HG02840 (cell line): Measurements from ENCODE around the gene CAPN10.

Experiments used
- ATAC-seq: cut with Tn5 transposase; IDR thresholded peaks from one replicate; pipeline ENCODE4 v1.9.1; 2021; ENCODE audit warnings: mild to moderate bottlenecking, moderate library complexity, moderate number of reproducible peaks; ENCODE audit not compliant: unreplicated experiment, low FRiP score

CAPN10 gene

DNA sequence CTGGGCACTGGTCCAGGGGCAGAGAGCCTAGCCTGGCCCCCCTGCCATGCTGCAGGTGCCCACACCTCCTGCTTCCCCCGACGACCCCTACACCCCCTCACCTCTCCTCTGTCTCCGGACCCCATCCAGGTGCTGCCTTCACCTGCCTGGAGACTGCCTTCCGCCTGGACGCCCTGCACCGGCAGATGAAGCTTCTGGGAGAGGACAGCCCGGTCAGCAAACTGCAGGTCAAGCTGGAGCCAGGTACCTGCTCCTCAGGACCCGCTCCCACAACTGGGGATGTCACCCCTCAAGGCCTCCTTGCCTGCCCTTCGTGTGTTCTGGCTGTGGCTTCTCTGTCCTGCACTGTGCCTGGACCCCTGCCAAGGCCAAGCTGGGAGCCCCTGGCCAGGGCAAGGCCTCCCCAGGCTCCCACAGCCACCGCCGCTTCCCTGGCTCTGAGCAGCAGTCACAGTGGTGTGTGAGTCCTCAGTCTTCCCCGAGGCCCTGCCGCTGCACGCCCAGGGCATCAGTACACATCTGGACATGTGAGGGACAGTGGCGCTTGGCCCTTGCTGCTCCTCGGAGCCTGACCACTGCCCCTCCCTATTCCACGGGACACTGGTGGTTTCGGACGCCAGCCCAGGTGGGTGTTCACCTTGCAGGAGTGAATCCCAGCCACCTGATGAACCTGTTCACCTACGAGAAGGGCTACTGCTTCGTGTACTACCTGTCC lies 12.0 kb upstream of the CAPN10 start:
- ATAC-seq = no peak

DNA sequence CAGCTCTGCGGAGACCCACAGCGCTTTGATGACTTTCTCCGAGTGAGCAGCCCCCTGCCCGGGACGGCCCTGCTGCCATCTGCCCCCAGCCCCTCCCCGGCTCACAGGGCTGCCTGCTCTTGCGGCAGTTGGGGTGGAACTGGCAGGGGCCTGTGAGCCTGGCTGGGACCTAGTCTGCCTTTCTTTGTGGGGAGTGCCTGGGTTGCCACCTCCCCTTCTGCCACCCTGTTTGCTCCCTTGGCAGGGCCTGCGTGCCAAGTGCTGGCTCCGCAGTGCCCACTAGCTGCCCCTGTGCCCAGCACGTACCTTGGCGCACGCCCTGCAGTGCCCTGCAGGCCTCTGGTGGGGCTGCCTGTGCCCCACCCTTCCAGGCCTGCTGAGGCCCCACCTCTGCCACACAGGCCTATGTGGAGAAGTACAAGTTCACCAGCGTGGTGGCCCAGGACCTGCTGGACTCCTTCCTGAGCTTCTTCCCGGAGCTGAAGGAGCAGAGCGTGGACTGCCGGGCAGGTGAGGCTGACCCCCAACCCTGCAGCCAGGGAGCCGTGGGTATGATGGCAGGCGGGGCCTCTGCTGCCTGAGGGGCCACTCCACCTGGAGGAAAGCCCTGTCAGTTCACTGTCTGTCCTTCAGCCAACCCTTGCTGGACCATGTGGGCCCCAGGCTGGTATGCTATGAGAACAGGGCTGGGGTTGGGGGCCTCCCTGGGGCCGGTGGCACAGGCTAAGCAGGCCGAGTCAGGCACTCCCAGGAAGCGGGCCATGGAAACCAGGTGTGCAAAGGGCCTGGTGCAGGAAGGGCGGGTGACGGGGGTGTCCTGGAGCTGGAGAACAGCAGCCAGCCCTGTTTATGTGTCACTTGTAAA lies 11.2 kb upstream of the CAPN10 start:
- ATAC-seq = no peak

DNA sequence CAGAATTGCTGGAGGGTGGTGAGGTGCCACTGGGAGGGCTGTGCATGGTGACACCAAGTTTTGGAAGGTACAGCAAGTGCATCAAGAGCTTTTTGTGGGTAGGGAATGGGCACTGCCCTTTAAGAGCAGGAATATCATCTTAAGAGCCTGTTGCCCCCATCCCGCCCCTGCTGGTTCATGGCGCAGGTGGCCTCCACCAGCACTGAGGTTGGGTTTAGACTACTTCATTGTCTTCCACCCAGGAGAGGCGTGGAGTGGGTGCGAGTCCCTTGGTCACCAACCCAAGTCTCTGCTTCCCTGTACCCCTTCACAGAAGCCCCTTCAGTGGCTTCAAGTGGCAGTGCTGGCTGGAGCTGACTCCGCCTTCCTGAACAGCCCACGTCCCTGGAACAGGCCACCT lies 10.5 kb upstream of the CAPN10 start:
- ATAC-seq = no peak

DNA sequence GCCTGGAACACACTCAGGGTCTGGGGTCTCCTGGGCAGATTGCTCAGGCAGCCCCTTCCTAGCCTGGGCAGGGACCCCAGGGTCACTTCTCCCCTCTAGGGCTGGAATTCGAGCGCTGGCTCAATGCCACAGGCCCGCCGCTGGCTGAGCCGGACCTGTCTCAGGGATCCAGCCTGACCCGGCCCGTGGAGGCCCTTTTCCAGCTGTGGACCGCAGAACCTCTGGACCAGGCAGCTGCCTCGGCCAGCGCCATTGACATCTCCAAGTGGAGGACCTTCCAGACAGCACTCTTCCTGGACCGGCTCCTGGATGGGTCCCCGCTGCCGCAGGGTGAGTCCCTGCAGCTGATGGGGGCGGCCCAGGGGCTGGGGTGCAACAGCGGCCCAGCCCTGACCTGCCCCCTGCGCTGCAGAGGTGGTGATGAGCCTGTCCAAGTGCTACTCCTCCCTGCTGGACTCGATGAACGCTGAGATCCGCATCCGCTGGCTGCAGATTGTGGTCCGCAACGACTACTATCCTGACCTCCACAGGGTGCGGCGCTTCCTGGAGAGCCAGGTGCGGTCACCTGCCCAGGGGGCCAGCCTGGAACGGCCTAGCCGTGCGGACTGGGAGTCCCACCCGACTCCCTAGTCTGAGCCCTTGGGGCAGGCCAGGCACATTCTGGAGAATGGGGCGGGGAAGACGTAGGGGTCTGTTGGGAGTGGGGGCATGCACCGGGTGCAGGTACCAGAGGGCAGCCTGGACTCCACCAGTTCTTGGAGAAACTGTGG lies 9.9 kb upstream of the CAPN10 start:
- no peak for ATAC-seq

- no peak for ATAC-seq
Measured at GRCh38 chr2:240577281-240578109, 9.0 kb upstream of the CAPN10 start.

GRCh38 chr2:240578110-240578450 lies 8.5 kb upstream of the CAPN10 start:
- no peak for ATAC-seq

DNA sequence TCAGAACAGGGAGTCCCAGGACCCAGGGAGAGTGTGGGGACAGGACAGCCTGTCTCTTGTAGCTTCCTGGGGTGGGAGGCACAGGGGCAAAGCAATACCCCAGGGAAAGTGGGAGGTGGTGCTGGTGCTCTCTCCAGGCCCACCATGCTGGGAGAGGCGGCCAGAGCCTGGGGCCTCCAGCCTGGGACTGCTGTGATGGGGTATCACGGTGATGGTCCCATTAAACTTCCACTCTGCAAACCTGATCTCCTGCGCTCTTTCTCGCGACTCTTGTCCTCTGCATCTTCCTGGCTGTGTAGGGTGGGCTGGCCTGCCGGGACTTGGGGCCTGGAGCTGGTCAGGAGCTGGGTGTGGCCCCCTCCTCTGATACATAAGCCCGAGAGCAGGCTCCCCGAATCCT lies 8.0 kb upstream of the CAPN10 start:
- no peak for ATAC-seq

- ATAC-seq = no peak
Measured at GRCh38 chr2:240579071-240579762, 7.3 kb upstream of the CAPN10 start.

DNA sequence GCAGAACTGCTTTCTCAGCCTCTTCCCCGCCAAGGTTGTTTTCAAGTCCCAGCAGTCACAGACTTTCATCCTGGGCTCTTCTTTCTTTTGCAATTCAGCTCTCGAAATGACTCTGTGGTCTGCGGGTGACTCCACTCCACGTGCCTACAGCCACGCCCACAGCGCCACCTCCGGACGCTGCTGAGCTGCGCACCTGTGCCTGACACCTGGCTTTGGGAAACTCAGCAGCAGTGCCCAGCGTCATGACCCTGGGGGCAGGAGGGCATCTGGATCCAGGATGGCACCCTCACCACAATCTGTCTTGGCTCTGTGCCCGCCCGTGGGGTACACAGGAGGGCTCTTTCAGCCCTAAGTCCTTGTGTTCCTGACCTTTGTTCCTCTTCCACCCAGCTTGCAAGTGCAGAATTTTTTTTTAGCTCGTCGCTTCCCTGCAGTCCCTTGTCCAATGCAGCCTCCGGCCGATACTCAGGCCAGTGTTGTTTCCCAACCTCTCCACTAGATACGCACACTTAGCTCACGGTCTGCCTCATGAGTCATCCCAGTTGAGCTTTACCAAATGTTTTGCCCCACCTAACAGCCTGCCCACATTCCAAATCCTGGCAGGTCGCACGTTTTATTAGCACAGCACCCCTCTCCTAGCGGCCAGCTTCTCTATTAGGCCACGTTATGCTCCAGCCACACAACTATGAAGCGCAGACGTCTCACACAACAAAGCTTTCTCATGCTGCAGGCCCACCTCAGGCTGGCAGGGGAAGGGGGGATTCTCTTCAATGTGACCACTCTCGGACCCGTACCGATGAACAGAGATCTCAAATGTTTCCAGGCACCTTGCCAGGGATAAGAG lies 6.5 kb upstream of the CAPN10 start:
- no peak for ATAC-seq

DNA sequence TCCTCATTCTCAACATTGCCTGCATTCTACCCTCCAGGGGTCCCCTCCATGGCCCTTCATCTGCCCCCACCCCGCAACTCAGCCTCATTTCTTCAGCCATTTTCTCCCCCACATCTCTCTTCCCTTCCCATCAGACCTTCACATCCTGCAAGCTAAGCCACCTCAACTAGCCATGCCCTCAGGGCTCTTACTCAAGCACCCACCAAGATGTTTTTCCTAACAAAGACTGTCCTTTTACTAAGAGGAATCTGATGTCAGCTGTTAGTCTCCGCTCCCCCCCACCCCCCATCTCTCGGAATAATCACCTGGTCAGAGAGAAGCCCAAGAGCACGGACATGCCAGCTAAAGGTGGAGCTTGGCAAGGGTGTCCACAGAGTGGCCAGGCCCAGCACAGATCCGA lies 4.7 kb upstream of the CAPN10 start:
- no peak for ATAC-seq

GRCh38 chr2:240582781-240583180 lies 3.8 kb upstream of the CAPN10 start:
- no peak for ATAC-seq

GRCh38 chr2:240583774-240584173 lies 2.8 kb upstream of the CAPN10 start:
- ATAC-seq = no peak

GRCh38 chr2:240584486-240585031 lies 2.0 kb upstream of the CAPN10 start:
- ATAC-seq = peak; percentile 42

DNA sequence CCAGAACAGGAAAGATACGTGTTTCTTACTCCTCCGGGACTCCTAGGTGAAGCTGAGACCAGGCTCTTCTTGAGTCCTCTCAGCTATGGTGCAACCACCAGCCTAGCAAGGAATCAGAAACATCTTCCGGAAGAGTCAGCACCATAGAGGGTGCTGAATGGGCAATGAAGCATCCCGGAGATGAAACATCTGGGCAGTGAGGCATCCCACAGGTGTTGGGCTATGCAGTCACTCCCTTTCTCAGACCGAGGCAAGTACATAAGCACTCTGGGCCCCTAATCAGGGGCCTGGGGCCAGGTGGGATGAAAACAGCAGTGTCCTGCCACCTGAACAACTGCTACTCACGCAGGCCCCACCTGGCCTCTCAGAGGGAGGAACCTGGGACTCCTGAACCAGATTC lies 1.4 kb upstream of the CAPN10 start:
- ATAC-seq = peak; percentile 18

DNA sequence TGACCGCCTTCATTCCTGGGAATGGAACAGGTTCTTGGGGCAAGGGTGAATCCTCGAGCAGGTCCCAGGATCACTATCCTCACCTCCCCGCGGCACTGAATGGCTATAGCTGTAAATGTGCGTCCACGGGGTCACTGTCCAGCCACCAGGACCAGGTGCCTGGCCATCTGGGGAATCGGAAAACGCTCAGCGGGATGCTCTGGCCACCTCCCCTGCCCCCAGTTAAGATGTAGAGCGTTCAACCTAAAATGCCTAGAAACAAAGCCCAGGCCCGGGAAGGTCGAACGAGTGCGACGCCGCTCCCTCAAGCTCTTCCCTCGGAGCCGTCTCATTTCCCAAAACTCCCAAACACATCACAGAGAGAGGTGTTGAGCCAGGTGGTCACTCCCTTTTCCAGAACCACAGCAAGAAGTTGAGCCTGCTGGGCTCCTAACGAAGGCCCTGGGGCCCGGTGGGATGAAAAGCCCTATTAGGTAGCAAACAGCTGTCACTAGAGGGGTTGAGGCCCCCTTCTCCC lies 795 bp upstream of the CAPN10 start:
- ATAC-seq = no peak

DNA sequence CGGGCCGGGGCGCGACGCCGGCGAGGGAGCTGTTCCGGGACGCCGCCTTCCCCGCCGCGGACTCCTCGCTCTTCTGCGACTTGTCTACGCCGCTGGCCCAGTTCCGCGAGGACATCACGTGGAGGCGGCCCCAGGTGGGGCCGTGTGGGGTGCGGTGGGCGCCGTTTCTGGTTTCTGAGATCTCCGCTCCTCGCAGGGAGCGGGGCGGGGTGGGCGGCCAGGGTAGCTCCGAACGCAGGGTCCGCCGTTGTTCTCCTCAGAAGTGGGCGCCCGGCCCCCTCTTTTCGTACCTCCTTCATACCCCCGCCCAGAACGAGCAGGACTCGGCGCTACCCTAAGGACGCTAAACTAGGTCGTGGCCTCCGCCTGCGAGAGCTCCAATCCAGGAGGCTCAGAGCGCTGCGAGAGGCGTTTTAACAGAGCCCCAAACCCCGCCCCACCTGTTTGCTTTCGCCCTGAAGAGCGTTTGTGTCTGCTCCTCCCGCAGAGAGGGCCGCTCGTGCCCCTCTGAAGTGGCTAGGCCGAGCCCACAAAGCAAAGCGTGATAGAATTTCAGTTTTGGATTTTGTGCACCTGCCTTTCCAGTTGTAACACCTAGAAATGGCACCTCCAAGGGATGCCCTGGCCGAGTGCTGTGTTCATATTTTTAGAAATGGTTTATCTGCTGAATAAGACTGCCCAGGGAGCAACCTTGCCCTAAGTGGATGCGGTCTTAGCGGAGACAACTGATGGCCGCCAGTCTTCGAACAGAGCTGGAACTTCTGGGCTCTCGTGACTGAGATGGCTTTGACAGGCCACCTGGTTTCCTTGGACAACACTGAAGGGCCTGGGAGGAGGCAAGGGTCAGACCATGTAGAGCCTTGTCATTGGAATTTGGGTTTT lies 626 bp downstream of the CAPN10 start:
- ATAC-seq = peak; percentile 2

DNA sequence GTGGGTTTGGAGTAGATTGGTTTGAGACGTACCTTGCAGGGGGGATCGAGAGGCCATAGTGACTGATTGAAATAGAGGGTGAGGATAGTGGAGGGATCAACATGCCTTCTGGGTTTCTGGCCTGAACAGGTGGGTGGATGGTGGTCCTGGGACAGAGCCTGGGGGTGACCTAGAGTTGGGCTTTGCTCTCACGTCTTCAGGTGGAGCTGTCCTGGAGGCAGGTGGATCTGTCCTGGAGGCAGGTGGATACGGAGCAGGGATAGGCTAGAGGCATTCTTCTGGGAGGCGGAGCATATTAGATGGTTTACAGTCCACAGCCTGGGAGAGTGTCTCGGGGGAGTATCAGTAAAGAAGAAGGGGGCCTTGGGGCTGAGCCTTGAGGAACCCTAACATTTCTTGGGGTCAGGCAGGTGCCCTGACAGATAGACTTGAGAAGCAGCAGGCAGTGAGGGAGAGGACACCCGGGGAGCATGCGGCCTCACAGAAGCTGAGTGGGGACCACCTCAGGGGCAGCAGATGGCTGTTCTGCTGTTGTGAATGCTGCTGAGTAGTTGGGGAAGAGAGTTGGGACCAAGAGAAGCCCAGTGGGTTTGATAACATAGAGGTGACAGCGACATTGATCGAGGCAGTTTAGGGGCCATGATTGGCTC lies 1.6 kb downstream of the CAPN10 start:
- no peak for ATAC-seq
